ENCODE data around the gene MIP.
"Not testable (repeated sequence)": the region's sequence is repeated elsewhere in the genome, so short reads cannot be mapped to it uniquely, and the experiment has no call there.

MIP gene

DNA sequence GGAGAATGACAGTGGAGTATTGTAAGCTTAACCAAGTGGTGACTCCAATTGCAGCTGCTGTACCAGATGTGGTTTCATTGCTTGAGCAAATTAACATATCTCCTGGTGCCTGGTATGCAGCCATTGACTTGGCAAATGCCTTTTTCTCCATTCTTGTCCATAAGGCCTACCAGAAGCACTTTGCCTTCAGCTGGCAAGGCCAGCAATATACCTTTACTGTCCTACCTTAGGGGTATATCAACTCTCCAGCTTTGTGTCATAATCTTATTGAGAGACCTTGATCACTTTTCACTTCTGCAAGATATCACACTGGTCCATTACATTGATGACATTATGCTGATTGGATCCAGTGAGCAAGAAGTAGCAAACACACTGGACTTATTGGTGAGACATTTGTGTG is 52.8 kb downstream of the MIP start:
- DNase-seq = not testable (repeated sequence)

DNA sequence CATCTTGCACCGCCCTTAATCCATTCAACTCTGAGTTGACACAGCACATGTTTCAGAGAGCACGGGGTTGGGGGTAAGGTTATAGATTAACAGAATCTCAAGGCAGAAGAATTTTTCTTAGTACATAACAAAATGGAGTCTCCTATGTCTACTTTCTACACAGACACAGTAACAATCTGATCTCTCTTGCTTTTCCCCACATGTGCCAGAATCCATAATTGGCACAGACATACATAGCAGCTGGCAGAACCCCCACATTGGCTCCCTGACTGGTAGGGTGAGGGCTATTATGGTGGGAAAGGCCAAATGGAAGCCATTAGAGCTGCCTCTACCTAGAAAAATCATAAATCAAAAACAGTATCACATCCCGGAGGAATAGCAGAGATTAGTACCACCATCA is 53.3 kb downstream of the MIP start:
- DNase-seq = not testable (repeated sequence)

Data from inflammatory macrophage treated with lipopolysaccharide for 1 hour (primary cell).